K562 (cell line): Measurements from ENCODE around the gene HCRTR2. TPM values are rescaled to one million over a fixed set of nuclear protein-coding genes. Genes with fewer than 3 reads are reported as not detected.

Experiments used
- ATAC-seq: fragments of 200-7000 bp; cut with Tn5 transposase; 3 replicates; pipeline ENCODE4 v1.9.1; 2020; ENCODE audit warnings: moderate library complexity
- BruUV-seq: library from RNA; stranded (reverse); fragments of 400-500 nt; replicated peaks from 2 replicates; lab custom pipeline; 2021; lab: Mats Ljungman, UMichigan
- CTCF ChIA-PET: fragments of 300-600 bp; formaldehyde crosslinking; extraction: SDS; loops from one replicate; lab custom pipeline; 2021; ENCODE audit warnings: low intra/inter-chr PET ratio; lab: Yijun Ruan, JAX
- POLR2A ChIA-PET: fragments of 300-600, 350-650 bp; sonication (Branson Sonifier 250); formaldehyde crosslinking; extraction: SDS; loops from one replicate; lab custom pipeline; 2021; ENCODE audit warnings: antibody characterized with exemption, inconsistent platforms; lab: Yijun Ruan, JAX
- DNase-seq, 4 experiments: peaks; one replicate each; pipeline versions ENCODE4 v3.0.0 to v3.0.0-alpha.2; 2011 to 2018; ENCODE audit warnings: low spot score in 3 of 4, mixed read lengths in 3 of 4; ENCODE audit errors: extremely low read depth in 1 of 4
- FAIRE-seq: peaks from 2 replicates; lab custom pipeline; 2011; peaks lifted over from hg19 to GRCh38; lab: Jason Lieb, UNC
- H2AFZ ChIP-seq: 2 replicates; pipeline ENCODE4 v1.6.0; 2011; ENCODE audit warnings: low read depth, low read length, control low read depth, inconsistent platforms
- H3K27ac ChIP-seq: fragments of 200-600 bp; 3 replicates; pipeline ENCODE4 v1.8.0; 2011; ENCODE audit warnings: low read depth, mild to moderate bottlenecking, control low read depth, inconsistent platforms, low read length, moderate library complexity, mixed read lengths; ENCODE audit errors: extremely low read depth
- H3K27me3 ChIP-seq, 2 experiments: fragments of 300-600 bp in 1 of 2; 2 replicates in 1 of 2; 3 replicates in 1 of 2; pipeline versions ENCODE4 v1.6.0 to v1.8.0; 2011; ENCODE audit warnings: inconsistent platforms in 2 of 2, low read length in 2 of 2, mild to moderate bottlenecking in 1 of 2, mixed read lengths in 1 of 2, moderate library complexity in 1 of 2; ENCODE audit not compliant: control insufficient read depth in 2 of 2, insufficient read depth in 2 of 2
- H3K36me3 ChIP-seq: fragments of 300-600 bp; 3 replicates; pipeline ENCODE4 v1.8.0; 2011; ENCODE audit warnings: mild to moderate bottlenecking, low read length, inconsistent platforms; ENCODE audit not compliant: control insufficient read depth, insufficient read depth
- H3K4me1 ChIP-seq, 2 experiments: fragments of 200-600 bp in 1 of 2; replicated peaks in 1 of 2; 2 replicates in 1 of 2; 3 replicates in 1 of 2; pipeline versions ENCODE4 v1.5.1 to v1.8.0; 2011; ENCODE audit warnings: inconsistent platforms in 2 of 2, low read length in 2 of 2, mild to moderate bottlenecking in 1 of 2, mixed read lengths in 1 of 2, moderate library complexity in 1 of 2; ENCODE audit not compliant: control insufficient read depth in 2 of 2, insufficient read depth in 2 of 2
- H3K4me2 ChIP-seq: 2 replicates; pipeline ENCODE4 v1.6.1; 2011; ENCODE audit warnings: low read length, control low read depth, inconsistent platforms, mixed read lengths; ENCODE audit not compliant: insufficient read depth
- H3K4me3 ChIP-seq: fragments of 200-600 bp; sonication (generic), shearing (Covaris generic); 2 replicates; pipeline ENCODE4 v1.5.1; 2016; ENCODE audit warnings: control low read depth, inconsistent platforms
- H3K79me2 ChIP-seq: fragments of 200-600 bp; 3 replicates; pipeline ENCODE4 v1.8.0; 2011; ENCODE audit warnings: low read length, inconsistent platforms; ENCODE audit not compliant: control insufficient read depth, insufficient read depth
- H3K9ac ChIP-seq, 2 experiments: 2 replicates each; pipeline versions ENCODE4 v1.6.0 to v1.6.1; 2011; ENCODE audit warnings: low read depth in 2 of 2, low read length in 2 of 2, control low read depth in 1 of 2, inconsistent platforms in 1 of 2, mild to moderate bottlenecking in 1 of 2, mixed read lengths in 1 of 2; ENCODE audit not compliant: insufficient read depth in 1 of 2
- H3K9me1 ChIP-seq: one replicate; pipeline ENCODE4 v1.6.0; 2011; ENCODE audit warnings: inconsistent platforms, mild to moderate bottlenecking, low read length, moderate library complexity; ENCODE audit not compliant: control insufficient read depth, insufficient read depth
- H3K9me3 ChIP-seq: replicated peaks from 2 replicates; pipeline ENCODE4 v1.5.1; 2011; ENCODE audit warnings: low read depth, low read length, inconsistent platforms; ENCODE audit not compliant: control insufficient read depth, insufficient read depth
- H4K20me1 ChIP-seq: replicated peaks from 2 replicates; pipeline ENCODE4 v1.6.1; 2011; ENCODE audit warnings: low read length, inconsistent platforms, mixed read lengths; ENCODE audit not compliant: control insufficient read depth, insufficient read depth
- NCOA1 ChIP-seq: fragments of 450-650 bp; IDR thresholded peaks from 2 replicates; pipeline ENCODE4 v1.6.1; 2016; ENCODE audit warnings: low read depth
- PHF20 ChIP-seq: fragments of 450-650 bp; IDR thresholded peaks from 2 replicates; pipeline ENCODE4 v1.6.1; 2018; ENCODE audit not compliant: partially characterized antibody
- ZNF263 ChIP-seq: sonication (generic); formaldehyde crosslinking; IDR thresholded peaks from 2 replicates; pipeline ENCODE4 v1.8.0; 2022; ENCODE audit warnings: mild to moderate bottlenecking, missing genetic modification reagents, borderline replicate concordance
- ZNF695 ChIP-seq: fragments of 450-650 bp; formaldehyde crosslinking; IDR thresholded peaks from 2 replicates; pipeline ENCODE4 v1.4.0; 2020; ENCODE audit warnings: mild to moderate bottlenecking, moderate library complexity
- ZSCAN29 ChIP-seq: fragments of 450-650 bp; IDR thresholded peaks from 2 replicates; pipeline ENCODE4 v1.6.1; 2017
- WGBS: fragments of 100-300 bp; shearing (Covaris generic); methylation state at CpG from one replicate; pipeline ENCODE4 v1.1.6; 2016; ENCODE audit warnings: low coverage, mixed read lengths; ENCODE audit not compliant: insufficient coverage; ENCODE audit errors: missing lambda C conversion rate; 5-methylcytosine and 5-hydroxymethylcytosine counted together
- in situ Hi-C: fragments of 300-500 bp; cut with MboI; formaldehyde crosslinking; loops from 4 replicates; pipeline ENCODE4 v1.15.0; 2018; ENCODE audit warnings: inconsistent platforms, mixed read lengths
- intact Hi-C: fragments of 100-400 bp; cut with micrococcal nuclease; formaldehyde crosslinking; loops from 2 replicates; pipeline ENCODE4 v1.14.2; 2022
- polyA plus RNA-seq, 8 experiments: library from polyadenylated mRNA; depleted of rRNA in 4 of 8; stranded (reverse) in 5 of 8; unstranded in 3 of 8; fragments of >200 nt; fragmentation: Nextera tagmentation in 2 of 8; fragmentation: Illumina TruSeq in 1 of 8; extraction: Ambion mirVana in 2 of 8; extraction: Trizol in 1 of 8; gene quantifications; 2 replicates each; pipeline versions ENCODE4 v1.2.1 to v1.2.3, GENCODE V29; 2011 to 2014; ENCODE audit warnings: inconsistent platforms in 1 of 8, missing spikeins in 1 of 8
- total RNA-seq, 7 experiments: library from RNA; depleted of rRNA in 6 of 7; stranded (reverse); fragments of >200 nt in 6 of 7; fragmentation: Illumina TruSeq in 2 of 7; extraction: Trizol in 2 of 7; gene quantifications; 2 replicates each; pipeline versions ENCODE4 v1.2.1 to v1.2.3, GENCODE V29; 2011 to 2021; ENCODE audit warnings: low replicate concordance in 1 of 7
- TF ChIP-seq, protein P1 (sequence below), 2 experiments: fragments of 450-650 bp in 1 of 2; sonication (generic) in 1 of 2; formaldehyde crosslinking in 1 of 2; IDR thresholded peaks in 1 of 2; conservative IDR thresholded peaks in 1 of 2; 2 replicates each; pipeline versions ENCODE4 v1.6.1 to v1.8.1; 2016 to 2023; ENCODE audit warnings: mild to moderate bottlenecking in 2 of 2, moderate library complexity in 2 of 2, inconsistent platforms in 1 of 2, missing genetic modification reagents in 1 of 2
- TF ChIP-seq, protein P2 (sequence below): fragments of 450-650 bp; formaldehyde crosslinking; IDR thresholded peaks from 2 replicates; pipeline ENCODE4 v1.4.0; 2022; ENCODE audit warnings: missing genetic modification characterization

Gene HCRTR2
- total and polyA plus RNA-seq, 9 of the 15 experiments (the other 6 are each of a cell fraction or from before 2014, with no cell fraction given), result not detected

DNA sequence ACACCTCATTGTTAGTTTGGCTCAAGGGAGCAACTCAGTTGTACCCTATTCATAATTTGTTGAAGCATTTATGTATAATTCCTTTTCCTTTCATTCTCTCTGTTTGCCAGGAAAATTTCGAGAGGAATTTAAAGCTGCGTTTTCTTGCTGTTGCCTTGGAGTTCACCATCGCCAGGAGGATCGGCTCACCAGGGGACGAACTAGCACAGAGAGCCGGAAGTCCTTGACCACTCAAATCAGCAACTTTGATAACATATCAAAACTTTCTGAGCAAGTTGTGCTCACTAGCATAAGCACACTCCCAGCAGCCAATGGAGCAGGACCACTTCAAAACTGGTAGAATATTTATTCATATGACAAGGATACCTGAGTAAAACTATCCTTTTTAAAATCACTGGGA is 107.8 kb downstream of the HCRTR2 start:
- Histone ChIP-seq H3K9me3 (no peaks in the 10 kb centered on the region; the same call in 1 of the 2 replicates), H3K36me3 (no peaks in the 10 kb centered on the region), H3K27ac (no peak overlapping the region), H3K9me1 (no peaks in the 10 kb centered on the region), H2AFZ (no peak overlapping the region), H3K79me2 (no peaks in the 10 kb centered on the region), H3K4me2 (no peak overlapping the region), H3K4me1 (no peaks in the 10 kb centered on the region), H4K20me1 (no peaks in the 10 kb centered on the region)
- WGBS, result 3% methylated on average over 6 of the region's 6 CpGs
- DNase-seq (no peak), FAIRE-seq (no peak)
- intact Hi-C loops (no loop called here), in situ Hi-C loops (no loop called here)
- CTCF ChIA-PET, result no interaction called here
- TF ChIP-seq ZNF263 (CRISPR knock-in tag) (no peak), ZSCAN29 (no peak)
- TF ChIP-seq, protein P1, sequence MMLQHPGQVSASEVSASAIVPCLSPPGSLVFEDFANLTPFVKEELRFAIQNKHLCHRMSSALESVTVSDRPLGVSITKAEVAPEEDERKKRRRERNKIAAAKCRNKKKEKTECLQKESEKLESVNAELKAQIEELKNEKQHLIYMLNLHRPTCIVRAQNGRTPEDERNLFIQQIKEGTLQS (IDR thresholded peaks at IDR 0.05), result no peak
- TF ChIP-seq, protein P1 (CRISPR knock-in tag; conservative IDR thresholded peaks at IDR 0.05), result no peak
- TF ChIP-seq, all 486 proteins: peak for 0
- H3K27me3 ChIP-seq, result no peaks in the 10 kb centered on the region
- no peak for ATAC-seq
- no peak overlapping the region for H3K4me3 ChIP-seq
- POLR2A ChIA-PET, result no interaction called here
- no TSS peak for BruUV-seq
- H3K9ac ChIP-seq, result no peak overlapping the region

DNA sequence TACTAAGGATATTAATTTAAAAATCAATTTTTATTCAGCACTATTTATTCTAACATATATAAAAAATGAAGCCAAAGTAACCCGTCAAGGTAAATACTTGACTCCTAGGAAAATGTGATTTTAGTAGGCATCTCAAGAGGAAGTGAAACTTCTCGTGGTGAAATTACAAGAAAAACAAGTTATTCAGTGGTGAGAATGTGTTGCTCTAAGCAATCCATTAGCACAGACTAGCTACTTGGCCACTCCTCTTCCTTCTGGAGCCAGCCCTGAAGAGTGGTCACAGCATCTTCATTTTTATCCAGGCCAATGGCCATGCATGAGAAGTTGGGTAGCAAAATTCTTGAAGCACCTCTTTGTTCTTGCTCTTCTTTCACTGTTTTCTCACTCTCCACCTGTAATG is 112.5 kb downstream of the HCRTR2 start:
- WGBS, result 0% methylated on average over 2 of the region's 2 CpGs
- H3K4me3 ChIP-seq, result no peak overlapping the region
- intact Hi-C loops (no loop called here), in situ Hi-C loops (no loop called here)
- POLR2A ChIA-PET, result no interaction called here
- H3K36me3 ChIP-seq, result no peaks in the 10 kb centered on the region
- H3K79me2 ChIP-seq, result no peaks in the 10 kb centered on the region
- no peak for TF ChIP-seq NCOA1
- no peak for TF ChIP-seq ZNF695 (CRISPR knock-in tag)
- TF ChIP-seq PHF20, result no peak
- TF ChIP-seq, protein P2, sequence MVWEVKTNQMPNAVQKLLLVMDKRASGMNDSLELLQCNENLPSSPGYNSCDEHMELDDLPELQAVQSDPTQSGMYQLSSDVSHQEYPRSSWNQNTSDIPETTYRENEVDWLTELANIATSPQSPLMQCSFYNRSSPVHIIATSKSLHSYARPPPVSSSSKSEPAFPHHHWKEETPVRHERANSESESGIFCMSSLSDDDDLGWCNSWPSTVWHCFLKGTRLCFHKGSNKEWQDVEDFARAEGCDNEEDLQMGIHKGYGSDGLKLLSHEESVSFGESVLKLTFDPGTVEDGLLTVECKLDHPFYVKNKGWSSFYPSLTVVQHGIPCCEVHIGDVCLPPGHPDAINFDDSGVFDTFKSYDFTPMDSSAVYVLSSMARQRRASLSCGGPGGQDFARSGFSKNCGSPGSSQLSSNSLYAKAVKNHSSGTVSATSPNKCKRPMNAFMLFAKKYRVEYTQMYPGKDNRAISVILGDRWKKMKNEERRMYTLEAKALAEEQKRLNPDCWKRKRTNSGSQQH, result no peak
- H4K20me1 ChIP-seq, result no peaks in the 10 kb centered on the region
- no peaks in the 10 kb centered on the region for H3K27me3 ChIP-seq
- no peak for DNase-seq
- no peak for ATAC-seq
- CTCF ChIA-PET, result no interaction called here
- H3K4me2 ChIP-seq, result no peak overlapping the region
- no peaks in the 10 kb centered on the region for H3K9me3 ChIP-seq
- H3K27ac ChIP-seq, result no peak overlapping the region
- no peaks in the 10 kb centered on the region for H3K4me1 ChIP-seq
- no TSS peak for BruUV-seq
- H3K9me1 ChIP-seq, result no peaks in the 10 kb centered on the region
- H2AFZ ChIP-seq, result no peak overlapping the region
- FAIRE-seq, result no peak
- H3K9ac ChIP-seq, result no peak overlapping the region
